ENCODE data around the gene SLX4IP.

DNA sequence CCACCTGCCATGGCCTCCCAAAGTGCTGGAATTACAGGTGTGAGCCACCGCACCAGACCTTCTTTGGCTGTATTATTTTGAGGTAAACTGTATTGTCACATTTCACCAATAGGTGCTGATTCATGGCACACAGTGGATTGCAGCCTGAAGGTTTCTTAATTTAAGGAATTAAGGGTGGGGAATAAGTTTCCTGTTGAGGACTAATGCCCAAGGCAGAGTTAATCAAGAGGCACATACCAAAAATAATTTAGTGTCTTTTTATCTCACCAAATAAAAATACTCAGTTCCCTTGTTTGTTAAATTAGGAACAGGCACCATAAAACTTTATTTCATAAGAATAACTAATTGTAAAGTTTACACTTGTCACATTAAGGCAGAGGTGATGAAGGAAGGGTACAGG lies 103.7 kb downstream of the SLX4IP start:
- TF ChIP-seq POLR2A (IDR thresholded peaks at IDR 0.05) = no peak
- TF ChIP-seq, protein P1, sequence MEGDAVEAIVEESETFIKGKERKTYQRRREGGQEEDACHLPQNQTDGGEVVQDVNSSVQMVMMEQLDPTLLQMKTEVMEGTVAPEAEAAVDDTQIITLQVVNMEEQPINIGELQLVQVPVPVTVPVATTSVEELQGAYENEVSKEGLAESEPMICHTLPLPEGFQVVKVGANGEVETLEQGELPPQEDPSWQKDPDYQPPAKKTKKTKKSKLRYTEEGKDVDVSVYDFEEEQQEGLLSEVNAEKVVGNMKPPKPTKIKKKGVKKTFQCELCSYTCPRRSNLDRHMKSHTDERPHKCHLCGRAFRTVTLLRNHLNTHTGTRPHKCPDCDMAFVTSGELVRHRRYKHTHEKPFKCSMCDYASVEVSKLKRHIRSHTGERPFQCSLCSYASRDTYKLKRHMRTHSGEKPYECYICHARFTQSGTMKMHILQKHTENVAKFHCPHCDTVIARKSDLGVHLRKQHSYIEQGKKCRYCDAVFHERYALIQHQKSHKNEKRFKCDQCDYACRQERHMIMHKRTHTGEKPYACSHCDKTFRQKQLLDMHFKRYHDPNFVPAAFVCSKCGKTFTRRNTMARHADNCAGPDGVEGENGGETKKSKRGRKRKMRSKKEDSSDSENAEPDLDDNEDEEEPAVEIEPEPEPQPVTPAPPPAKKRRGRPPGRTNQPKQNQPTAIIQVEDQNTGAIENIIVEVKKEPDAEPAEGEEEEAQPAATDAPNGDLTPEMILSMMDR (IDR thresholded peaks at IDR 0.05) = no peak
